Kidney (tissue), 14 donors: Measurements from ENCODE around the gene CTRB1. TPM values are rescaled to one million over a fixed set of nuclear protein-coding genes. Genes with fewer than 3 reads are reported as not detected.
A peak's percentile ranks its signal among the peaks of the same experiment; 100 is the strongest.
"Not testable (repeated sequence)": the region's sequence is repeated elsewhere in the genome, so short reads cannot be mapped to it uniquely, and the experiment has no call there.

ENCODE experiments used
- DNase-seq, 5 donors: peaks; one replicate each; pipeline ENCODE4 v3.0.0-alpha.2; 2013 to 2020
- FAIRE-seq: peaks from 2 replicates; lab custom pipeline; 2012; peaks lifted over from hg19 to GRCh38; lab: Jason Lieb, UNC
- H3K27ac ChIP-seq, 2 donors: one replicate each; pipeline ENCODE4 v1.7.0; 2013; ENCODE audit warnings: low read depth in 2 of 2, low read length in 2 of 2, inconsistent platforms in 1 of 2
- H3K27me3 ChIP-seq: one replicate; pipeline ENCODE4 v1.7.1; 2013; ENCODE audit warnings: low read length, inconsistent platforms; ENCODE audit not compliant: control insufficient read depth, insufficient read depth
- H3K36me3 ChIP-seq, 3 donors: one replicate each; pipeline versions ENCODE4 v1.7.0 to v1.7.1; 2013; ENCODE audit warnings: low read length in 3 of 3, control low read depth in 1 of 3, inconsistent platforms in 1 of 3; ENCODE audit not compliant: insufficient read depth in 3 of 3, control insufficient read depth in 2 of 3
- H3K4me1 ChIP-seq, 3 donors: one replicate each; pipeline versions ENCODE4 v1.7.0 to v1.7.1; 2013; ENCODE audit warnings: low read length in 3 of 3, inconsistent platforms in 1 of 3, low read depth in 1 of 3; ENCODE audit not compliant: control insufficient read depth in 2 of 3, insufficient read depth in 2 of 3
- H3K4me3 ChIP-seq, 3 donors: one replicate each; pipeline versions ENCODE4 v1.7.0 to v1.8.1; 2013; ENCODE audit warnings: low read length in 3 of 3, control low read depth in 1 of 3, inconsistent platforms in 1 of 3
- H3K9ac ChIP-seq, 3 donors: one replicate each; pipeline versions ENCODE4 v1.7.0 to v1.7.1; 2013; ENCODE audit warnings: low read length in 3 of 3, control low read depth in 1 of 3, inconsistent platforms in 1 of 3
- H3K9me3 ChIP-seq, 3 donors: one replicate each; pipeline versions ENCODE4 v1.7.0 to v1.7.1; 2013; ENCODE audit warnings: low read length in 3 of 3, control low read depth in 1 of 3, inconsistent platforms in 1 of 3; ENCODE audit not compliant: control insufficient read depth in 2 of 3, insufficient read depth in 1 of 3
- CTCF ChIP-seq: IDR thresholded peaks from 3 replicates; pipeline ENCODE4 v1.5.1; 2012; ENCODE audit warnings: mild to moderate bottlenecking, moderate library complexity, borderline replicate concordance; ENCODE audit not compliant: insufficient read depth; ENCODE audit errors: extremely low read depth
- intact Hi-C: fragments of 100-400 bp; cut with DNase I; formaldehyde crosslinking; loops from one replicate; pipeline ENCODE4 v1.11.1; 2022
- polyA plus RNA-seq: library from polyadenylated mRNA; stranded (reverse); fragments of 350-450 nt; fragmentation: Illumina TruSeq; extraction: RNeasy Lipid Tissue Mini Kit (QIAGEN cat#74804); gene quantifications from one replicate; pipeline ENCODE4 v1.2.3, GENCODE V29; 2014; ENCODE audit warnings: low read depth, low replicate concordance; ENCODE audit not compliant: insufficient read depth
- total RNA-seq: library from RNA; stranded (reverse); fragmentation: NEBNext Ultra II Directional; extraction: Animal tissue kit (Norgen Biotek cat#: 25700); gene quantifications from one replicate; pipeline ENCODE4 v1.2.1, GENCODE V29; 2021
- donor health status: control.
- donor health status: control.
- donor health status: control.
- donor health status: control.
- donor health status: control.
- donor health status: DM: yes; HTN: yes; CAD: no.
- donor health status: Normal renal cell carcinoma (clear cell type).

Gene CTRB1
- total and polyA plus RNA-seq, 2 donors from 2014 or later, result not detected

GRCh38 chr16:75204410-75204758 is 14.4 kb upstream of the CTRB1 start:
- no peak for FAIRE-seq
- no peak for TF ChIP-seq CTCF
- no peak overlapping the region for H3K9ac ChIP-seq
- H3K27me3 ChIP-seq, result no peaks in the 10 kb centered on the region
- no peaks in the 10 kb centered on the region for H3K9me3 ChIP-seq
- H3K4me1 ChIP-seq, result no peaks in the 10 kb centered on the region
- no peak overlapping the region for H3K27ac ChIP-seq
- intact Hi-C loops, result no loop called here
- H3K36me3 ChIP-seq, result no peaks in the 10 kb centered on the region
- H3K4me3 ChIP-seq, result no peak overlapping the region
- peak in 1 of 5 donors; percentile 26 for DNase-seq

GRCh38 chr16:75204905-75205304 is 13.9 kb upstream of the CTRB1 start:
- H3K9ac ChIP-seq, H3K27ac ChIP-seq, intact Hi-C loops, H3K27me3 ChIP-seq, H3K9me3 ChIP-seq, H3K4me3 ChIP-seq, H3K36me3 ChIP-seq, FAIRE-seq, DNase-seq, H3K4me1 ChIP-seq: not testable (repeated sequence)

- H3K4me1 ChIP-seq, FAIRE-seq, intact Hi-C loops: not testable (repeated sequence)
Measured at GRCh38 chr16:75205438-75205837, 13.3 kb upstream of the CTRB1 start.

GRCh38 chr16:75205961-75206748 is 12.6 kb upstream of the CTRB1 start:
- H3K4me3 ChIP-seq, H3K4me1 ChIP-seq, H3K27me3 ChIP-seq, H3K9ac ChIP-seq, H3K36me3 ChIP-seq, intact Hi-C loops, H3K9me3 ChIP-seq, FAIRE-seq, H3K27ac ChIP-seq: not testable (repeated sequence)
- peak in 1 of 5 donors; percentile 59 for DNase-seq

More at GRCh38 chr16:75205438-75205837, 13.3 kb upstream of the CTRB1 start:
- H3K27ac ChIP-seq, DNase-seq, H3K36me3 ChIP-seq, H3K9ac ChIP-seq, H3K27me3 ChIP-seq, H3K9me3 ChIP-seq, H3K4me3 ChIP-seq: not testable (repeated sequence)

- DNase-seq, result peak in 1 of 5 donors; percentile 53
- Histone ChIP-seq H3K27ac (no peak within 1 kb of the TSS), H3K27me3 (no peaks in the 10 kb centered on the region), H3K9me3 (no peaks in the 10 kb centered on the region), H3K4me1 (no peaks in the 10 kb centered on the region), H3K4me3 (no peak within 1 kb of the TSS), H3K9ac (no peak within 1 kb of the TSS), H3K36me3 (no peaks in the 10 kb centered on the region)
- no peak for TF ChIP-seq CTCF
- intact Hi-C loops, result no loop called here
- FAIRE-seq, result no peak
Measured at GRCh38 chr16:75206749-75207451, 11.9 kb upstream of the CTRB1 start, which contains the start of gene CTRB2. TSS of gene CTRB2 (minus strand) at chr16:75207161. CDS start at chr16:75207141, 20 bp downstream.
